GM23338 (cell line): Measurements from ENCODE around the gene APOBR. TPM values are rescaled to one million over a fixed set of nuclear protein-coding genes. Genes with fewer than 3 reads are reported as not detected.

ENCODE experiments used
- ATAC-seq: fragments of 200-7000 bp; cut with Tn5 transposase; 3 replicates; pipeline ENCODE4 v1.9.1; 2020
- DNase-seq: peaks from one replicate; pipeline ENCODE4 v3.0.0-alpha.2; 2015; ENCODE audit warnings: low spot score
- H2AFZ ChIP-seq: fragments of 200-600 bp; sonication (generic); 2 replicates; pipeline ENCODE4 v1.8.0; 2016; ENCODE audit warnings: antibody characterized with exemption, mild to moderate bottlenecking, moderate library complexity
- H3F3A ChIP-seq: fragments of 200-600 bp; sonication (generic); replicated peaks from 2 replicates; pipeline ENCODE4 v1.8.0; 2017; ENCODE audit warnings: antibody characterized with exemption, mixed run types, low read depth
- H3K27ac ChIP-seq: fragments of 200-600 bp; sonication (generic); 2 replicates; pipeline ENCODE4 v1.6.1; 2016; ENCODE audit warnings: low read depth
- H3K27me3 ChIP-seq: fragments of 200-600 bp; sonication (generic); 2 replicates; pipeline ENCODE4 v1.8.0; 2016; ENCODE audit warnings: mild to moderate bottlenecking, mixed run types, moderate library complexity; ENCODE audit not compliant: insufficient read depth
- H3K36me3 ChIP-seq: fragments of 200-600 bp; sonication (generic); 2 replicates; pipeline ENCODE4 v1.8.0; 2016; ENCODE audit warnings: mild to moderate bottlenecking; ENCODE audit not compliant: insufficient read depth
- H3K4me1 ChIP-seq: fragments of 200-600 bp; sonication (generic); 2 replicates; pipeline ENCODE4 v1.8.0; 2016; ENCODE audit warnings: mild to moderate bottlenecking, moderate library complexity; ENCODE audit not compliant: insufficient read depth
- H3K4me2 ChIP-seq: fragments of 200-600 bp; sonication (generic); 2 replicates; pipeline ENCODE4 v1.7.1; 2017; ENCODE audit warnings: mixed run types
- H3K4me3 ChIP-seq: fragments of 200-600 bp; sonication (generic); 2 replicates; pipeline ENCODE4 v1.6.1; 2016; ENCODE audit warnings: mixed run types
- H3K79me2 ChIP-seq: fragments of 200-600 bp; sonication (generic); replicated peaks from 2 replicates; pipeline ENCODE4 v1.8.0; 2017; ENCODE audit warnings: mild to moderate bottlenecking; ENCODE audit not compliant: insufficient read depth
- H3K9me2 ChIP-seq: fragments of 200-600 bp; sonication (generic); 2 replicates; pipeline ENCODE4 v1.8.0; 2017; ENCODE audit not compliant: insufficient read depth
- H4K20me1 ChIP-seq: fragments of 200-600 bp; sonication (generic); replicated peaks from 2 replicates; pipeline ENCODE4 v1.8.0; 2017; ENCODE audit warnings: mild to moderate bottlenecking; ENCODE audit not compliant: insufficient read depth
- H3K27ac Mint-ChIP-seq: 2 replicates; pipeline ENCODE4 v1.8.0; 2020; ENCODE audit warnings: inconsistent platforms, mild to moderate bottlenecking, moderate library complexity, mixed read lengths
- H3K27me3 Mint-ChIP-seq: 3 replicates; pipeline ENCODE4 v1.8.0; 2022; ENCODE audit warnings: low read depth, mild to moderate bottlenecking, moderate library complexity, mixed read lengths, inconsistent platforms; ENCODE audit not compliant: insufficient read depth, poor library complexity
- H3K36me3 Mint-ChIP-seq: 3 replicates; pipeline ENCODE4 v1.8.0; 2021; ENCODE audit warnings: low read depth, mild to moderate bottlenecking, inconsistent platforms, moderate library complexity, mixed read lengths
- H3K4me1 Mint-ChIP-seq: 3 replicates; pipeline ENCODE4 v1.8.0; 2020; ENCODE audit warnings: mild to moderate bottlenecking, inconsistent platforms, mixed read lengths
- H3K4me3 Mint-ChIP-seq: 3 replicates; pipeline ENCODE4 v1.8.0; 2021; ENCODE audit warnings: moderate library complexity, mild to moderate bottlenecking, inconsistent platforms, mixed read lengths
- H3K9me3 Mint-ChIP-seq: 3 replicates; pipeline ENCODE4 v1.8.0; 2020; ENCODE audit warnings: moderate library complexity, mild to moderate bottlenecking, inconsistent platforms, mixed read lengths
- CREB1 ChIP-seq: fragments of 250-450 bp; sonication (Bioruptor Pico); IDR thresholded peaks from 2 replicates; pipeline ENCODE4 v1.5.0; 2020; ENCODE audit warnings: low read depth, mild to moderate bottlenecking, moderate library complexity
- CTCF ChIP-seq, 2 experiments: fragments of 200-600 bp in 1 of 2; sonication (generic) in 1 of 2; conservative IDR thresholded peaks; 2 replicates each; pipeline versions ENCODE4 v1.5.1 to v1.6.1; 2016 to 2017; ENCODE audit warnings: antibody characterized with exemption in 2 of 2, low read depth in 2 of 2, mild to moderate bottlenecking in 2 of 2, moderate library complexity in 1 of 2
- ETS1 ChIP-seq: IDR thresholded peaks from 2 replicates; pipeline ENCODE4 v1.6.1; 2016; ENCODE audit warnings: antibody characterized with exemption
- EZH2 ChIP-seq: fragments of 200-600 bp; sonication (generic); IDR thresholded peaks from one replicate; pipeline ENCODE4 v1.8.0; 2017; ENCODE audit warnings: antibody characterized with exemption, mild to moderate bottlenecking, low read depth; ENCODE audit not compliant: unreplicated experiment
- EZH2phosphoT487 ChIP-seq: fragments of 200-600 bp; sonication (generic); IDR thresholded peaks from one replicate; pipeline ENCODE4 v1.8.1; 2018; ENCODE audit warnings: antibody characterized with exemption; ENCODE audit not compliant: unreplicated experiment
- JUNB ChIP-seq: IDR thresholded peaks from one replicate; pipeline ENCODE4 v1.6.1; 2016; ENCODE audit warnings: antibody characterized with exemption; ENCODE audit not compliant: unreplicated experiment
- NANOG ChIP-seq: IDR thresholded peaks from 2 replicates; pipeline ENCODE4 v1.6.1; 2016; ENCODE audit warnings: antibody characterized with exemption, borderline replicate concordance
- POLR2AphosphoS5 ChIP-seq: IDR thresholded peaks from 2 replicates; pipeline ENCODE4 v1.6.1; 2016; ENCODE audit warnings: antibody characterized with exemption, low read depth
- REST ChIP-seq: IDR thresholded peaks from one replicate; pipeline ENCODE4 v1.6.1; 2018; ENCODE audit warnings: antibody characterized with exemption; ENCODE audit not compliant: unreplicated experiment
- STAT1 ChIP-seq: IDR thresholded peaks from one replicate; pipeline ENCODE4 v1.6.1; 2016; ENCODE audit warnings: antibody characterized with exemption; ENCODE audit not compliant: unreplicated experiment
- ZNF114 ChIP-seq: fragments of 250-450 bp; sonication (Bioruptor Pico); IDR thresholded peaks from 2 replicates; pipeline ENCODE4 v1.5.0; 2020; ENCODE audit warnings: mild to moderate bottlenecking, moderate library complexity
- ZNF331 ChIP-seq: fragments of 250-450 bp; sonication (Bioruptor Pico); IDR thresholded peaks from 2 replicates; pipeline ENCODE4 v1.5.0; 2020; ENCODE audit warnings: low read depth, mild to moderate bottlenecking, moderate library complexity
- ZNF462 ChIP-seq: fragments of 250-450 bp; sonication (Bioruptor Pico); IDR thresholded peaks from 2 replicates; pipeline ENCODE4 v1.5.0; 2020; ENCODE audit warnings: mild to moderate bottlenecking, moderate library complexity
- polyA plus RNA-seq: library from polyadenylated mRNA; unstranded; fragments of >200 nt; fragmentation: Nextera tagmentation; extraction: Ambion mirVana; gene quantifications from 2 replicates; pipeline ENCODE4 v1.2.1, GENCODE V29; 2016
- total RNA-seq: library from RNA; depleted of rRNA; stranded (reverse); fragments of >200 nt; shearing (Covaris generic); gene quantifications from 2 replicates; pipeline ENCODE4 v1.2.3, GENCODE V29; 2014

Gene APOBR
- total and polyA plus RNA-seq, 2 experiments from 2014 or later = 0.07 TPM; not detected in 1

GRCh38 chr16:28477311-28477920, 17.0 kb upstream of the APOBR start:
- H3K36me3 ChIP-seq = no peaks in the 10 kb centered on the region
- Mint-ChIP-seq H3K9me3 (no peaks in the 10 kb centered on the region), H3K27ac (no peak overlapping the region)

More at GRCh38 chr16:28477311-28477920, 17.0 kb upstream of the APOBR start:
- H3K79me2 ChIP-seq = no peaks in the 10 kb centered on the region
- no peaks in the 10 kb centered on the region for H3K4me1 Mint-ChIP-seq
- ATAC-seq (no peak), DNase-seq (no peak)
- no peak overlapping the region for H3K4me3 ChIP-seq
- no peak overlapping the region for H3K27ac ChIP-seq
- no peak overlapping the region for H2AFZ ChIP-seq
- H3K27me3 ChIP-seq = no peaks in the 10 kb centered on the region
- no peaks in the 10 kb centered on the region for H3K9me2 ChIP-seq
- H3K4me1 ChIP-seq = no peaks in the 10 kb centered on the region
- H3K36me3 Mint-ChIP-seq = peaks cover 3% of the 10 kb centered on the region
- no peak for TF ChIP-seq STAT1
- no peak for TF ChIP-seq EZH2
- TF ChIP-seq CREB1 (CRISPR knock-in tag) = no peak
- no peak for TF ChIP-seq POLR2AphosphoS5
- no peak for TF ChIP-seq REST
- TF ChIP-seq JUNB = no peak
- TF ChIP-seq ETS1 = no peak
- no peak for TF ChIP-seq NANOG
- no peak for TF ChIP-seq ZNF462 (CRISPR knock-in tag)
- no peak for TF ChIP-seq CTCF (conservative IDR thresholded peaks at IDR 0.05; ENCODE audit: low read depth in 2 of 2)
- TF ChIP-seq ZNF331 (CRISPR knock-in tag) = no peak
- TF ChIP-seq EZH2phosphoT487 = no peak
- TF ChIP-seq ZNF114 = no peak
- no peak overlapping the region for H3K4me3 Mint-ChIP-seq
- no peaks in the 10 kb centered on the region for H3F3A ChIP-seq
- no peaks in the 10 kb centered on the region for H4K20me1 ChIP-seq
- H3K27me3 Mint-ChIP-seq = peaks cover 2% of the 10 kb centered on the region
- no peak overlapping the region for H3K4me2 ChIP-seq
